OCI-LY7 (cell line): ENCODE data around the gene ZCCHC10.

ENCODE experiments used
- EZH2phosphoT487 ChIP-seq: fragments of 200-600 bp; sonication (generic); IDR thresholded peaks from 2 replicates; pipeline ENCODE4 v1.6.1; 2018; ENCODE audit warnings: low read depth, borderline replicate concordance, mild to moderate bottlenecking, mixed run types, antibody characterized with exemption, low read length, moderate library complexity, mixed read lengths
- TF ChIP-seq, protein P1 (sequence below): fragments of 200-600 bp; sonication (generic); conservative IDR thresholded peaks from 2 replicates; pipeline ENCODE4 v1.5.1; 2014; ENCODE audit warnings: mild to moderate bottlenecking, antibody characterized with exemption, low read length, moderate library complexity, mixed read lengths

DNA sequence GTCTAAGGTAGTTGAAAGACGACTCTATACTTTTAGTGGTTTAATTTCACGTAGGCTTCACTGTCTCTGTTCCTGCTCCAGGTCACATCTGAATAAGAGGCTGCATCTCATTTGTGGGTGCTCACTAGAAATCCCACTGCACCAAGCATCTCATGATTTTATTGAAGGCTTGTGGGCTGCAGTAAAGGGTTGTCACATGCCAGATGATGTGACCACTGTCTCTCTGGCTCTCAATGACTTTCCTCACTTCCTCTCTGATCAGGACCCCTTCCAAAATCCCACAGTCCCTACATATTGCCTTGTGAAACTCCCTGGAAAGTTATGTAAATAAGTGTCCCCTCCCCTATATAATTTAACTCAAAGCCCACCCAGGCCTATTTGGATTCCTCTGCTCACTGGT, 8.9 kb upstream of the ZCCHC10 start:
- TF ChIP-seq, protein P1, sequence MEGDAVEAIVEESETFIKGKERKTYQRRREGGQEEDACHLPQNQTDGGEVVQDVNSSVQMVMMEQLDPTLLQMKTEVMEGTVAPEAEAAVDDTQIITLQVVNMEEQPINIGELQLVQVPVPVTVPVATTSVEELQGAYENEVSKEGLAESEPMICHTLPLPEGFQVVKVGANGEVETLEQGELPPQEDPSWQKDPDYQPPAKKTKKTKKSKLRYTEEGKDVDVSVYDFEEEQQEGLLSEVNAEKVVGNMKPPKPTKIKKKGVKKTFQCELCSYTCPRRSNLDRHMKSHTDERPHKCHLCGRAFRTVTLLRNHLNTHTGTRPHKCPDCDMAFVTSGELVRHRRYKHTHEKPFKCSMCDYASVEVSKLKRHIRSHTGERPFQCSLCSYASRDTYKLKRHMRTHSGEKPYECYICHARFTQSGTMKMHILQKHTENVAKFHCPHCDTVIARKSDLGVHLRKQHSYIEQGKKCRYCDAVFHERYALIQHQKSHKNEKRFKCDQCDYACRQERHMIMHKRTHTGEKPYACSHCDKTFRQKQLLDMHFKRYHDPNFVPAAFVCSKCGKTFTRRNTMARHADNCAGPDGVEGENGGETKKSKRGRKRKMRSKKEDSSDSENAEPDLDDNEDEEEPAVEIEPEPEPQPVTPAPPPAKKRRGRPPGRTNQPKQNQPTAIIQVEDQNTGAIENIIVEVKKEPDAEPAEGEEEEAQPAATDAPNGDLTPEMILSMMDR = no peak
- no peak for TF ChIP-seq EZH2phosphoT487
